ENCODE results near the gene AMOTL2.

The AMOTL2 gene

DNA sequence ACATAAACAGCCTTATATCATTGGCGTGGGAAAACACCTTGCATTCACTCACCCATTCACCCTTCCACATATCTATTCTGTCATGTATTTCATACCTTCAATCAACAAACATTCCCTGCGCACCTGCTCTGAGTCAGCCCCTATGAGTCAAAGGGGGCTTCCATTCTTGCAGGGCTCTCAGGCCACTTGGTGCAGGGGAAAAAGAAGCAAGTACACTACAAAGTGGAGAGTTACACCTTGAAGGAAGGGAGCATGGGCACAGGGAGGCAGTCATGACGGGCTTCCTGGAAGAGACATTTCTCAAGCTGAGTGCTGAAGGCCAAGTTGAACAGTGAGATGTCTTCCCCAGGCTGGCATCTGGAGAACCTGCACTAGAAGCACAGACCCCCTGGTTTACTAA is 4.6 kb upstream of the AMOTL2 start:
- no peak for DNase-seq (ENCODE audit: low spot score)

DNA sequence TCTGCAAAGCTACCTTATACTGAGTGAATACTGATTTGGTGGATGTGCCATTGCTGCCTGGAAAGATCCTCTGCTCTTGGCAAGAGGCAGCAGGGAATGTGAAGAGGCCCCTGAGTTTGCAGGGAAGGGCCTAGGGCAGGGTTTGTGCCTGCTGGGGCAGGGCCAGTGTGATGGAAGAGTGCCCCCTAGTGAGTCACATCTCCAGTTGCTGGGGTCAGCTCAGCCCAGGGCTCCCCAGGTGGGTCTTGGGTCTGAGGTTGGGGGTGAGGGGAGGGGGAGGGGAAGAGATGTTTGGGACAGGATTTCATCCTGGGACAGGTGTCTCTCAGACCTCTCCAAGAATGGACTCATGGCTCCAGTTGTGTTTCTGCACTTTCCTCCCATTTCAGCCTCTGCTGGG is 4.1 kb upstream of the AMOTL2 start:
- no peak for DNase-seq (ENCODE audit: low spot score)

DNA sequence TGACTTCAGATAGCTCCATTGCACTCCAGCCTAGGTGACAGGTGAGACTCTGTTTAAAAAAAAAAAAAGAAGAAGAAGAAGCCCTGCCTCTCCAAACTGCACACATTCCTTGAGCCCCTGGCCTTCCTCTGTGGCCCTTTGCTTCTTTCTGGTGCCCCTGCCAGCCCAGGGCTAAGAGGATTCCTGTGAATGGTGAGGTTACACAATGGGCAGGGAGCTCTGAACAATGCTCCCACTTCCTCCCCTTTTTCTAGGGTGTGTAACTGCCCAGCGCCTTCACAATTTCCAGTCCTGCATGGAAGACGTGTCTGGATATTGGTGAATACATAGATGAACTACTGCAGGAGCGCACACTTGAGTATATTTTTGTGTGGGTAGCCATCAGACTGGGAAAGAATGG is 3.6 kb upstream of the AMOTL2 start:
- no peak for DNase-seq (ENCODE audit: low spot score)

DNA sequence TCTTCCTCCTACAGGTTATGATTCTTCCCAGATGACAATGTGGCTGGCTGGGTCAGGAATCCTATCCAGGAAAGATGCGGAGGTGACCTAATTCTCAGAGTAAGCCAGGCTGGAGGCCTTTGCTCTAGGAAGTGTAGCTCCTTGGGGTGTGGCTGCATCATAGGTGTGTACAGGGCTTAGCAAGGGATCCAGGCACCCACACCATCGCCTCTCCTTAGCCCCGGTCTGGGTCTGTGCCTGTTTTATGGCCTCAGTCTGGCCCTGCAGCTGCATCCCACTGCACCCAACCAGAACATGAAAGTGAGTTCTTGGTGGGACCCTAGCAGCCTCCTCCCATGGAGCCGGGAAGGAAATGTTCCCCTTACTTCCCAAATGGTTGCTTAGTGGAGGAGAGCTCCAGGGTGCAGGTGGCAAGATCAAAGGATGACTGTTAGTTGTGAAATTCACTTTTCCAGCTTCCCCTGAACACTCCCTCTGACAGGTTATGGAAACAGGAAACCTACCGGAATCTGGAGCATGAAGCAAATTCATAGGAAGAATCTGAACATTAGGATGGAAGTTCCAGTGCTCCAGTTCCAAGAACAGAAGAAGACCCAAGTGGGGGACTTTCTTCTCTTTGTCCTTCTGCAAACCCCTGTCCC is 2.7 kb upstream of the AMOTL2 start:
- DNase-seq (ENCODE audit: low spot score), result no peak

DNA sequence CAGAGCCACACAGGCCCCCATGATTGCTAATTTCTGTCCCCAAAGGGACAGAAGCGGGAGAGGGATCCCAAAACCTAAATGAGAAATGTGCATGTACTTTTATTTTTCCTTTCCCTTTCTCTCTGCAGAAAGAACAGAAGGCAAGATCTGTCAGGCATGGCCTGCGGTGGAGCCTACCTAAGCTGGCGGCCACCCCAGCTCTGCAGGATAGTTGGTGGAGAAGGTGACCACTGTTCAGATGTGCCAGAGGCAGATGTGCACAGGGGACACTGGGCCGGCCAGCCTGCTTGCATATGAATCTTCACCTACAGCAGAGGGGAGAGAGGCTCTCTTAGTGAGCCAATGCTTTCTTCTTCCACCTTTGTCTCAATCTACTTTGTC is 2.1 kb upstream of the AMOTL2 start:
- DNase-seq (ENCODE audit: low spot score), result no peak

DNA sequence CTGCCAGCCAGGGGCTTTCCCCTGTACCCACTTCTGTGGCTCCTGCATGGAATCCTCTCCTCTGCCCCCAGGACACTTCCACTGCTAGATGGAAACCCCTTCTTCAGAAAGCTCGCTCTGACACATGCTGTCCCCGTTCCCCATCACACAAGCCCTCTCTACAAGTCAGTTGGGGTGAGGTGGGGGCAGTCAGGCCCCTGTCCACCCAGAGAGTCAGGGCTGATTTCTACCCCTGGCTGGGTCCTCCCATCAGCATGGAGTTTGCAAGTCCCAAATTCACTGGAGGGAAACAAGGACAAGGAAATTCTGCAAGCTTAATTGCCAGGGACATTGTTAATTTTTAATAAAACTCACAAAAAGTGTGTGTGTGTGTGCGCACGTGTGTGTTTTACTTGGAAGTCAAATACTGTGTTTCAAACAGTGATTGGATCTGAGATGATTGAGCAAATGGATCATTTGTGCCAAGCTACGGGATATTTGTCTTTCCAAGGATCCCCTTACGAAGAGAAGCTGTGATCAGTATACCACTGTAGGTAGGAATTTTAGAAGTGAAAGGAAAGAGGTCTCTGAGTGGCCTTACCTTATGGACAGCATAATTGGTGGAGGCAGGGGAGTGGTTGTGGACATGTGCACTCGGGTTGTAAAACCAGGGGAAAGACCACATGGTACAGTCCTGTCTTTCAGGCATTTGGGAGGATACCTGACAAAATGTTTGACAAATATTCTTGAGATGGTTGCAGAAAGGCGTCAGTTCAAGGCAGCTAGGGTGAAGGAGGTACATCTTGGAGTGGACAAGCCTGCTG is 1.5 kb upstream of the AMOTL2 start:
- DNase-seq (ENCODE audit: low spot score), result no peak

DNA sequence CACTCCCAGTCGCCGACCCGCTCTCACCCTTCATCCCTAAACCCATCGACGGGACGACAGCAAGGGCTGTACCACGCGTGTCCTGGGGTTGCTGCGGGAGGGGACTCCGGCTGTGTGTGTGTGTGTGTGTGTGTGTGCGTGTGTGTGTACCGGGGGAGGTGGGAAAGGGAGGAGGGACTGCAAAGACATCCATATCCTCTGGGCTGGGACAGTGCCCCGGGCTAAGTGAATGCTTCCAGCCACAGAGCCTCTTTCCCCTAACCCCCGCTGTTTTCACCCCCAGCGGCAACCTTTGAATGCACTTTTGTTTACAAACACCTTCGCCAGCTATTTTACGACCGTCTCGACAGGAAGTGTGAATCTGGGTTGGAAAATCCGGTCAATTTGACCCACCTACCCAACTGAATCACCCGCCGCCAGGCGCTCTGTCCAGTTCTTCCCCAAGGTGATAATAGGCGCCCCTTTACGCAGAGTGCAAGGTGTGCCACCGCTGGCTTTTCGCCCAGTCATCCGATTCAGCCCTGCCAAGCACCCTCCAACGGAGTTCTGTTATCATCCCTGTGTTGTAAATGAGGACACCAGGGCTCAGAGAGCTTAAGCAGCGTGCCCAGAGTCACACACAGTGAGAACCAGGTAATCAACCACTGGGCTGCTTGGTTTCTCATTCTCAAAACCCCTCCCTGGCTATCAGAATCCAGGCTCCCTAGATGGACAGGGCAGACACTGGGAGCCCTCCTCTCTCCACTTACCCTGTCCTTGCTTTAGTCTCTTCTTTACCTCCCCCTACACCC is 739 bp upstream of the AMOTL2 start:
- DNase-seq (ENCODE audit: low spot score), result no peak

DNA sequence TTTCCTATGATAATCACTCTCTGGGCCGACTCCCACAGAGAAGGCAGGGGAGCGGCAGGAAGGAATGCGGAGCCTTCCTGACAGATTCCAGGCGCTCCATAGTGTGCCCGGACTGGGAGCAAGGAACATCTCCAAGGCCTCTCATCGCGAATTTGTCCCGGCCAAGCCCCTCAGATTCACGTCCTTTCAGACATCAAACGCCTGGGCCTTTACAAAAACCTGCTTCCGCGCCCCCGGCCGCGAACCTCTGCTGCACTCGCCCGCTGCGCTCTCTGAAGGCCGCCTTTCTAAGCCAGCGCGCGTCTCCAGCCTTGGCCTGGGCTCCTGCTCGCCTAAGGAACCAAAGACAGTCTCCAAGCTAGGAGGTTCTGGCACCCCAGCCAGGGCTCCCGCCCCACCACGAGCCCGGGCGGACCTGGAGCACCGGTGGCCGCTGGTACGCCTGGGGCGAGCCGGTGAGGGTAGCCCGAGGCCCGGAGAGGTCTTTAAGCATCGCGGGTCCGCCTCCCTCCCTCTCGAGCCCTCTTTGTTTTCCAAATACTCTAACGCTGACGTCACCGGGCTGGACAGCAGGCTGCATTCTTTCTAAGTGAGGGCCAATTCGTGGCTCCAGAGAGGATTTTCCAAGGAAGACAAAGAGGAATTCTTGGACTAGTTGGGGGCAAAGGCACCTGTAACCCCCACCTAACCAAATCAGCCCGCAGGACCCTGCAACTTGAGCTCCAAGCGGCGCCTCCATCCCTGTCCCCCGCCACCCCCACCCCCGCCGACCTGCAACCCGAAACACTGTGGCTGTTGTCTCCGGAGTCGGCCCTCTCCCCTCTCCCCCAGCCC is 759 bp downstream of the AMOTL2 start:
- DNase-seq (ENCODE audit: low spot score), result no peak

DNA sequence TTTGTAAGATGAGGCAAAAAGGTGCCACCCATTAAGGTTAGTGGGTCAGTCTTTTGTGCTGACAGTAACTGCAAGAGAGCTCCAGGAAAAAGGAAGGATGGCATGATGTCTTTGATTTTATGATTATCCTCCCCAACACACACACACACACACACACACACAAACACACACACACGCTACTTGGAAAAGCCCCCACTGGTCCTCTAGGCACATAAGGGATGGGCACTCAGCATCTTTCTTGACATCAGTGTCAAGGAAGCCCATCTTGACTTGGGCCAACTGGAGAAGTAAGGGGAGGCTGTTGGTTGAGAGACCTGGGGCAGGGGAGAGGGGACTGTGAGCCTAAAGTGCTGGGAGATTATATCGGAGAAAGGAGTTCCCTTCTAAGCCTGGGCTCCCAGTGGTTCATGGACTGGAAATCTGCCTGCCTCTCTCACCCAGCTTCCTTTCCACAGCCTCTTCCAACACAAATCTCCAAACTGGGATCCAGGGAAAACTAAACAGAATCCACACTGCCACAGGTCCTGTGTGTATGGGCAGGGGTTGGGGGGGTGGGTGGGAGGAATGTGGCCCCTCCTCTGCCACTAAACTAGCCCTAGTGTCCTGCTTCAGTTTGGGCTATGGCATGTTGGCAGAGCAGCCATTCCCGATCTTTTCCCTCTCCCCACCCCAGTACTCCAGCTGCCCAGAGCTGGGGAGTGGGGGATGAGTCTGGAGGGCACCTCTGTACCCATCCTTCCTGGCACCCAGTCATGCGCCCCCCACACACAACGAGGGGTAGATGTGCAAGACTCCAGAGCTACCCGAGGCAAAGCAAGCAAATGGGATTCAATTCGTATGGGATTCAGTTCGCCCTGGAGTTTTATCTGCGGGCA is 1.6 kb downstream of the AMOTL2 start:
- DNase-seq (ENCODE audit: low spot score), result no peak

DNA sequence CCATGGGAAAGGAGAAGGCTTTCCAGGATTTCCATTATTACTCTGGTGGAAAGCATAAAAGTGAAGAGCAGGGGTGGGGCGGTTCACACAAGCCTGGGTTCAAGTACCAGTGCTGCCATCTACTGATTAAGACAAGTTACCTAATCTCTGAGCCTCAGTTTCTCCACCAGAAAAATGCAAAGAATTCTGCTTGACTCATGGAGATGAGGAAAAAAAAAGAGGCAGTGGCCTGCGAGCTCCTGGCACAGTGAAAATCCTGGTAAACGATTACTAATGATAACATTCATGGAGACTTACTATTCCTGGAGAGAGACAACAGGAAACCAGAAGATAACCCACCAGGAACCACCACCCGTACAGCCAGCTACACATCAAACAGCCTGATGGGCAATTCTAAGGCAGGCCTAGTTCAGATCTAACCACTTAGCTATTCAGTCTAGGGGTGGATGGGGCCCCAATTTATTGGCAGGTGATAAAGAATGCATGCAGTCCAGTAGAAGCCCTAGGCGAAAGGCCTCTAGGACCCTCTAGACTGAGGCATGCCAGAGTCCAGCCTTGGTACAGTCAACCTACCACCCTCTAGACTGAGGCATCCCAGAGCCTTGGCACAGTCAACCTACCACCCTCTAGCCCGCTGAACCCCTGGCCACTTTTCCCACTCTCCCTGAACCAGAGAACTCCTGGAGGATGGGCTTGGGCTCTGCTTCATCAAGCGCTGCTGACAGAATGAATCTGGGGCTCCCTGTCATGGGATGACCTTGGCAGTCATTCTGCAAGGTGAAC is 2.5 kb downstream of the AMOTL2 start:
- no peak for DNase-seq (ENCODE audit: low spot score)

DNA sequence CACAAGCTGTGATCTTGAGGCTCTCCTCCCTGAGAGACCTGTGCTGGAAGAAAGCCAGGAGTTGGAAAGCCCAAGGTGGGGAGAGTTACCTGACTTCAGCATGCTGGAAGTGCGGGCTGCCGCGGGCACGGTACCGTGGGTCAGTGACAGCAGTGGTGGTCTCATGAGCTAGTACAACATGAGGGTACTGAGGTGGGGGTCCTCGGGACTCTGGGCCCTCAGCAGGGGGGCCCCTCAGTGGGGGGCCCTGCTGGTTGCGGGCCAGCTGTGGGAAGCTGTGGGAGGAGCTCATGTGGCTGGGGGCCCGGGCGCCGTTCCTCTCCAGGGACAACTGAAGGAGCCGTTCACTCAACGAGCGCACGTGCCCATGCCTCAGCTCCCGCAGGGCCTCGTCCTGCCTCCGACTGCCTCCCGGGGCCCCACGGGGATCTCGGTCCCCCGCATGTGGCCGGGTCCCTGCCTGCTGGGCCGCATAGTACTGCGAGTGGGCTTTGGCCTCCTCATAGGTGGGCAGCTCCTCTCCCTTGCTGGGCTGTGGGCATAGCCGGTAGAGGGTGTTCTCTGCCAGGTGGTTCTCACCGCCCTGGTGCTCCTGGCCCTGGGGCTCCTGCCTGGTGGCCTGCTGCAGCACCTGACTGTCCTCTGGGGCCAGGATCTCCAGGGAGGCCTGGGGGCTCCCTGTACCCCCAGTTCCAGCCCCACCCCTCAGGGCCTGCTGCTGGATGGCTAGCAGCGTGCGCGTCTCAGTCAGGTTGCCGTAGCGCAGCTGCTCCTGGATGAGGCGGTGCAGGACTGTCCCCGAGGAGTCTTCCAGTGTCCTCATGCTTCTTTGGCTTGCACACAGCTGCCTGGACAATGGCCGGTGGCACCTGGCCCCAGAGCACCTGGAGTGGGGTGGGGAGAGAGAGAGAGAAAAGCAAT is 3.4 kb downstream of the AMOTL2 start:
- DNase-seq (ENCODE audit: low spot score), result no peak

DNA sequence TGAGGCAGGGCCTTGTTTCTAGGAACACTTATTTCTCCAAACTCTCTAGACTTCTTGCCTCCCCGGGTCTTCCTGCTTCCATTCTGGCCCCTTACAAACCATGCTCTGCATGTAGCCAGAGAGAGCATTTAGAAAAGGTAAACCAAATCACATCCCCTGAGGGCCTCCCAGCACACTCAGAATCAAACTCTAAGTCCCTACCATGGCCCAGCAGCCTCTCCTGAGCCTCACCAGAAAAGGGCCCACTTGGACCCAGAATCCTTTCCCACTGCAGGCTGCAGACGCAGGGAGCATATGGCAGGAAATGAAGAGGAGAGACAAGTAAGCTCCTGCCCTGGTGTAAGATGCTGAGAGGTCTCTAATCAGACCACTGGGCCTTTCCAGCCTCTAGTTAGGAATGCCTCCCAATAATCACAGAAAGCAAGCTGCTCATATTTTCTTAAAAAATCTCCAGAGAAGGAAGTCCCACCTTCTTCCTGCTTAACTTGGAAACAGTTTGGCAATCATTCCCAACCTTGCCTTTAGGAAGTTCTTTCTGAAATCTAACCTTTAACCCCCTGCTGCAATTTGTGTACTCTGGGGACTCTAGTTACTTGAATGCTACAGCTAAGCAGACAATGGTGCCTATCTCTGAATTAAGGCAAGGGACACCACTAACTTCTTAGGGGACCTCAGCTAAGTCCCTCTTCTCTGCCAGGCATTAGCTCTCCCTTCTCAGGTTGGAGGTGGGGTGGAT is 4.2 kb downstream of the AMOTL2 start:
- DNase-seq (ENCODE audit: low spot score), result no peak

DNA sequence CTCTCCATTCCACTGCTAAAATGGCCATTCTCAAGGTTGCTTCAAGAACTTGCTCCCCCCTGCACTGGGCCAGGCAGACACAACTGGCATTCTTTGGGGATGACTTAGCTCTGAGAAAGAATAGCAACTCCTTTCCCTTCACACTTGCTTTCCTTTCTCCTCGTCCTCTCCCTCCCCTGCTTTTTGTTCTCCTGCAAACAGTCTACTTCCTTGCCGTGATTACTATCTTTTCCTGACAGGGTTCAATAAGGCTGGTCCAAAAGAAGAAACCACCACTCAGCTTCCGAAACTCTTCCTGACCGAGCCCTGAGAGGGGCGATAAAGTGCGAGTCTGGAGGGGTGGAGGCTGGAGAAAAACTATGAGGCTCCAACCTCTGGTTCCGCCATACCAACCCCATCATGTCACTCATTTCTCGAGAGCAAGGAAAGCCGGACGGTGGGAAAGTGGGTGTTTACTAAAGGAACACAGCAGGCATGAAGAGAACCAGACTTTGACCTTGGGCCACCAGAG is 5.0 kb downstream of the AMOTL2 start:
- DNase-seq (ENCODE audit: low spot score), result no peak

DNA sequence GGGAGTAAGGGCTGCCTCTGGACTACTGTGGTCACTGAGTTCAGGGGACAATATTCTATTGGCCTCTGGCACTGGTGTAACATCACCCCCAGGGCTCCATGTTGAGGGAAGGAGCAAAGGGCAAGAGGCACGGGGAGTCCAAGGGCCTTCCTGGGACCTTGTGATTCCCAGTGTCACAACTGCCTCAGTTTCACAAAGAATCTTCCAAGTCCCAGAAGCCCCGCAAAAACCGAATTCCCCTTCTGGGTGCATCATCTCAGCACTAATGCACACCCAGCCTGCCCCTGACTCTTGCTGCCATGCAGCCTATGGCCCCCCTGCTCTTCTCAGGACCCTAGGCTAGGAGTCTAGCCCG is 5.5 kb downstream of the AMOTL2 start:
- DNase-seq (ENCODE audit: low spot score), result no peak

DNA sequence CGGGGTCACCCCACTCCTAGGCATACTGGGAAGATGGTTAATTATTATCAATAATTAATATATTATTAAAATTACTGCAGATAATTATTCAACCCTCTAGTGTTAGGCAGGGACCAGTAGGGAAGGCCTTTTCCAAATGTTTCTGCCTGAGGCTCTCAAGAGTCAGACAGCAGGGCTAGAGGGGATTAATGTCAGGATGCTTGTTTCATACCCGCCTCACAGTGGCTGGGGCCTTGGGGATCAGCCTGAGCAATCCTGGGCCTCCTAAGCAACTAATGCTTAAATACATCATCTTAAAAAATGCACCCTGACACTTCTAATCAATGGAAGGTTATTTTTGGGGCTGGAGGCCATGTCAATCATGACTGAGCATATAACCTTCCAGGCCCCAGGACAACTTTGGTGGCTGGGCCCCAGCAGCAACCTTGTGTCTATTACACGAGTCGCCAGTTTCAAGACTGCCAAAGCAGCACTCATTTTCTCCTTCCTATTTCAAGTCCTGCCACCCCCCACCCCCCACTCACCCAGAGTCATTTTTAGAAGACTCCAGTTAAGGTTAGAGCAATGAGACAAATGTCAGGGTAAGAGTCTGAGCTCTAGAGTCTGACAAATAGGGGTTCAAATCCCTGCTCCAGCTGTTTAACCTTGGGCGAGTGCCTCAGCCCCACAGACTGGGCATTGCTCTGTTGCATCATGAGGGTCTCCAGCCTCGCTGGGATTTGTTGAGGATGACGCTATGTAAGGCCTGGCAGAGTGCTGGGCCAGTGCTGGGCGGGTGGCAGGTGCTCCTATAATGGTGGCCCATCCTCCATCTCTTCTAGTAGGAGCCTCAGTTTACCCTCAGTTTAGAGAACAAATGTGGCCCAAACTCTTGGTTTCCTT is 6.1 kb downstream of the AMOTL2 start:
- DNase-seq (ENCODE audit: low spot score), result no peak

DNA sequence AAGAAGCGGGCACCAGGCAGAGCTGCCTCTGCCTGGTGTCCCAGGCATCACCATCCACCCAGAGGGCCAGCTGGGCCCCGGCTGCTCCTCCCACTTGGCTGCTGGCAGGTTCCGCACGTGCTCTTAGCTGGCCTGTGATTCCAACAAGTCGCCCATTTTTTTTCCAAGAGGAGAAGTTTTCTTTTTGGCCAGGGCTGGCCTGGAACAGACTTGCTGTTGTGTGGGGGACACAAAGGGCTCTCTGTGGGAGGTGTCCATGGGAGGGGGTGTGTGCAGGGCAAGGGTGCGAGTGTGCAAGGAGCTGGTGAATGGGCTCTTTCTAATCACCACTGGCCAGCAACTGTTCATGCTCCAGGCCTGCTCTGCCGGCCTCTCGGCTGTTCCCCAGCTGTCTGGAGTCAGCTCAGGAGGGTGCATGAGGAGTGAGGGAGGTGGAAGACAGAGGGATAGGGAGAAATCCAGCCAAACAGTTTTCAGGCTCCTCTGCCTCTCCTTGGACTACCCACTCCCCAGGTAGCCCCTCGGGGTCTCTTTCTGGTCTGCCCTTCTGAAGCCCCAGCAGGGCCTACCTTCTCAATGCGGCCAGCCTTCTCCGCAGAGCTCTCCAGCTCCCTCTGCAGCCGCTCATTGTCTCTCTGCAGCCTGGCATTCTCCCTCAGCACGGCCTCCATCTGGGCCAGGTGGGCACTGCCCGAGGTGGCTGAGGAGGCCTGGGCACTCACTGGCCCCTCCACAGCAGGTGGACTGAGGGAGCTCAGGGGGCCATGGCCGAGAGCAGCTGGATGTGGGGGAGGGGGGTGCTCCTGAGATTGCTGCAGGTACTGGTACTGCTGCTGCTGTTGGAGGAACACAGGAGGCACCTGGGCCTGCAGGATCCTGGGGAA is 7.1 kb downstream of the AMOTL2 start:
- DNase-seq (ENCODE audit: low spot score), result no peak
